GM23338 (cell line): Measurements from ENCODE around the gene GPR78. TPM values are rescaled to one million over a fixed set of nuclear protein-coding genes. Genes with fewer than 3 reads are reported as not detected.
A peak's percentile ranks its signal among the peaks of the same experiment; 100 is the strongest.

ENCODE experiments used
- ATAC-seq: fragments of 200-7000 bp; cut with Tn5 transposase; 3 replicates; pipeline ENCODE4 v1.9.1; 2020
- DNase-seq: peaks from one replicate; pipeline ENCODE4 v3.0.0-alpha.2; 2015; ENCODE audit warnings: low spot score
- H2AFZ ChIP-seq: fragments of 200-600 bp; sonication (generic); 2 replicates; pipeline ENCODE4 v1.8.0; 2016; ENCODE audit warnings: antibody characterized with exemption, mild to moderate bottlenecking, moderate library complexity
- H3F3A ChIP-seq: fragments of 200-600 bp; sonication (generic); replicated peaks from 2 replicates; pipeline ENCODE4 v1.8.0; 2017; ENCODE audit warnings: antibody characterized with exemption, mixed run types, low read depth
- H3K27ac ChIP-seq: fragments of 200-600 bp; sonication (generic); 2 replicates; pipeline ENCODE4 v1.6.1; 2016; ENCODE audit warnings: low read depth
- H3K27me3 ChIP-seq: fragments of 200-600 bp; sonication (generic); 2 replicates; pipeline ENCODE4 v1.8.0; 2016; ENCODE audit warnings: mild to moderate bottlenecking, mixed run types, moderate library complexity; ENCODE audit not compliant: insufficient read depth
- H3K36me3 ChIP-seq: fragments of 200-600 bp; sonication (generic); 2 replicates; pipeline ENCODE4 v1.8.0; 2016; ENCODE audit warnings: mild to moderate bottlenecking; ENCODE audit not compliant: insufficient read depth
- H3K4me1 ChIP-seq: fragments of 200-600 bp; sonication (generic); 2 replicates; pipeline ENCODE4 v1.8.0; 2016; ENCODE audit warnings: mild to moderate bottlenecking, moderate library complexity; ENCODE audit not compliant: insufficient read depth
- H3K4me2 ChIP-seq: fragments of 200-600 bp; sonication (generic); 2 replicates; pipeline ENCODE4 v1.7.1; 2017; ENCODE audit warnings: mixed run types
- H3K4me3 ChIP-seq: fragments of 200-600 bp; sonication (generic); 2 replicates; pipeline ENCODE4 v1.6.1; 2016; ENCODE audit warnings: mixed run types
- H3K79me2 ChIP-seq: fragments of 200-600 bp; sonication (generic); replicated peaks from 2 replicates; pipeline ENCODE4 v1.8.0; 2017; ENCODE audit warnings: mild to moderate bottlenecking; ENCODE audit not compliant: insufficient read depth
- H3K9me2 ChIP-seq: fragments of 200-600 bp; sonication (generic); 2 replicates; pipeline ENCODE4 v1.8.0; 2017; ENCODE audit not compliant: insufficient read depth
- H4K20me1 ChIP-seq: fragments of 200-600 bp; sonication (generic); replicated peaks from 2 replicates; pipeline ENCODE4 v1.8.0; 2017; ENCODE audit warnings: mild to moderate bottlenecking; ENCODE audit not compliant: insufficient read depth
- H3K27ac Mint-ChIP-seq: 2 replicates; pipeline ENCODE4 v1.8.0; 2020; ENCODE audit warnings: inconsistent platforms, mild to moderate bottlenecking, moderate library complexity, mixed read lengths
- H3K27me3 Mint-ChIP-seq: 3 replicates; pipeline ENCODE4 v1.8.0; 2022; ENCODE audit warnings: low read depth, mild to moderate bottlenecking, moderate library complexity, mixed read lengths, inconsistent platforms; ENCODE audit not compliant: insufficient read depth, poor library complexity
- H3K36me3 Mint-ChIP-seq: 3 replicates; pipeline ENCODE4 v1.8.0; 2021; ENCODE audit warnings: low read depth, mild to moderate bottlenecking, inconsistent platforms, moderate library complexity, mixed read lengths
- H3K4me1 Mint-ChIP-seq: 3 replicates; pipeline ENCODE4 v1.8.0; 2020; ENCODE audit warnings: mild to moderate bottlenecking, inconsistent platforms, mixed read lengths
- H3K4me3 Mint-ChIP-seq: 3 replicates; pipeline ENCODE4 v1.8.0; 2021; ENCODE audit warnings: moderate library complexity, mild to moderate bottlenecking, inconsistent platforms, mixed read lengths
- H3K9me3 Mint-ChIP-seq: 3 replicates; pipeline ENCODE4 v1.8.0; 2020; ENCODE audit warnings: moderate library complexity, mild to moderate bottlenecking, inconsistent platforms, mixed read lengths
- CREB1 ChIP-seq: fragments of 250-450 bp; sonication (Bioruptor Pico); IDR thresholded peaks from 2 replicates; pipeline ENCODE4 v1.5.0; 2020; ENCODE audit warnings: low read depth, mild to moderate bottlenecking, moderate library complexity
- ETS1 ChIP-seq: IDR thresholded peaks from 2 replicates; pipeline ENCODE4 v1.6.1; 2016; ENCODE audit warnings: antibody characterized with exemption
- EZH2 ChIP-seq: fragments of 200-600 bp; sonication (generic); IDR thresholded peaks from one replicate; pipeline ENCODE4 v1.8.0; 2017; ENCODE audit warnings: antibody characterized with exemption, mild to moderate bottlenecking, low read depth; ENCODE audit not compliant: unreplicated experiment
- EZH2phosphoT487 ChIP-seq: fragments of 200-600 bp; sonication (generic); IDR thresholded peaks from one replicate; pipeline ENCODE4 v1.8.1; 2018; ENCODE audit warnings: antibody characterized with exemption; ENCODE audit not compliant: unreplicated experiment
- JUNB ChIP-seq: IDR thresholded peaks from one replicate; pipeline ENCODE4 v1.6.1; 2016; ENCODE audit warnings: antibody characterized with exemption; ENCODE audit not compliant: unreplicated experiment
- NANOG ChIP-seq: IDR thresholded peaks from 2 replicates; pipeline ENCODE4 v1.6.1; 2016; ENCODE audit warnings: antibody characterized with exemption, borderline replicate concordance
- POLR2AphosphoS5 ChIP-seq: IDR thresholded peaks from 2 replicates; pipeline ENCODE4 v1.6.1; 2016; ENCODE audit warnings: antibody characterized with exemption, low read depth
- REST ChIP-seq: IDR thresholded peaks from one replicate; pipeline ENCODE4 v1.6.1; 2018; ENCODE audit warnings: antibody characterized with exemption; ENCODE audit not compliant: unreplicated experiment
- STAT1 ChIP-seq: IDR thresholded peaks from one replicate; pipeline ENCODE4 v1.6.1; 2016; ENCODE audit warnings: antibody characterized with exemption; ENCODE audit not compliant: unreplicated experiment
- ZNF114 ChIP-seq: fragments of 250-450 bp; sonication (Bioruptor Pico); IDR thresholded peaks from 2 replicates; pipeline ENCODE4 v1.5.0; 2020; ENCODE audit warnings: mild to moderate bottlenecking, moderate library complexity
- ZNF331 ChIP-seq: fragments of 250-450 bp; sonication (Bioruptor Pico); IDR thresholded peaks from 2 replicates; pipeline ENCODE4 v1.5.0; 2020; ENCODE audit warnings: low read depth, mild to moderate bottlenecking, moderate library complexity
- ZNF462 ChIP-seq: fragments of 250-450 bp; sonication (Bioruptor Pico); IDR thresholded peaks from 2 replicates; pipeline ENCODE4 v1.5.0; 2020; ENCODE audit warnings: mild to moderate bottlenecking, moderate library complexity
- polyA plus RNA-seq: library from polyadenylated mRNA; unstranded; fragments of >200 nt; fragmentation: Nextera tagmentation; extraction: Ambion mirVana; gene quantifications from 2 replicates; pipeline ENCODE4 v1.2.1, GENCODE V29; 2016
- total RNA-seq: library from RNA; depleted of rRNA; stranded (reverse); fragments of >200 nt; shearing (Covaris generic); gene quantifications from 2 replicates; pipeline ENCODE4 v1.2.3, GENCODE V29; 2014
- TF ChIP-seq, protein P1 (sequence below), 2 experiments: fragments of 200-600 bp in 1 of 2; sonication (generic) in 1 of 2; conservative IDR thresholded peaks; 2 replicates each; pipeline versions ENCODE4 v1.5.1 to v1.6.1; 2016 to 2017; ENCODE audit warnings: antibody characterized with exemption in 2 of 2, low read depth in 2 of 2, mild to moderate bottlenecking in 2 of 2, moderate library complexity in 1 of 2

GPR78 gene
- total and polyA plus RNA-seq, 2 experiments from 2014 or later, result 0.82 to 2.7 TPM

DNA sequence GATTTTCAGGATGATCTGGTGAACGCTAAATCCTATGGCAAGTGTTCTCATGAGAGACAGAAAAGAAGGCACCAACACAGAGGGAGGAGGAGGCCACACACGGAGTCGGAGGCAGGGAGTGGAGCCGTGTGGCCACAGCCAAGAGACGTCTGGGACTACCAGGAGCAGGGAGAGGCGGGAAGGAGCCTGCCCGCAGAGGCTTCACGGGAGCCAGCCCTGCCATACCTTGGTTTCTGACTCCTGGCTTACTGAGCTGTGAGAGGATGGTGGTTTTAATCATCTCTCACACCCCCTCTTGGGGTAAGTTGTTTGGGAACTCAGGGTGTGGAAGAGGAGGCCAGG, 33.5 kb upstream of the GPR78 start:
- no peaks in the 10 kb centered on the region for H3F3A ChIP-seq
- no peaks in the 10 kb centered on the region for H3K79me2 ChIP-seq
- no peaks in the 10 kb centered on the region for H3K27me3 ChIP-seq
- peak overlapping the region; percentile 97 for H2AFZ ChIP-seq
- no peak overlapping the region for H3K4me2 ChIP-seq
- Mint-ChIP-seq H3K9me3 (no peaks in the 10 kb centered on the region), H3K27me3 (peaks cover 15% of the 10 kb centered on the region), H3K4me1 (peaks cover 22% of the 10 kb centered on the region), H3K27ac (no peak overlapping the region), H3K4me3 (no peak overlapping the region; the same call in 2 of the 3 replicates), H3K36me3 (no peaks in the 10 kb centered on the region)
- no peaks in the 10 kb centered on the region; the same call in 1 of the 2 replicates for H3K36me3 ChIP-seq
- no peaks in the 10 kb centered on the region for H3K9me2 ChIP-seq
- no peak overlapping the region for H3K4me3 ChIP-seq
- TF ChIP-seq, protein P1, sequence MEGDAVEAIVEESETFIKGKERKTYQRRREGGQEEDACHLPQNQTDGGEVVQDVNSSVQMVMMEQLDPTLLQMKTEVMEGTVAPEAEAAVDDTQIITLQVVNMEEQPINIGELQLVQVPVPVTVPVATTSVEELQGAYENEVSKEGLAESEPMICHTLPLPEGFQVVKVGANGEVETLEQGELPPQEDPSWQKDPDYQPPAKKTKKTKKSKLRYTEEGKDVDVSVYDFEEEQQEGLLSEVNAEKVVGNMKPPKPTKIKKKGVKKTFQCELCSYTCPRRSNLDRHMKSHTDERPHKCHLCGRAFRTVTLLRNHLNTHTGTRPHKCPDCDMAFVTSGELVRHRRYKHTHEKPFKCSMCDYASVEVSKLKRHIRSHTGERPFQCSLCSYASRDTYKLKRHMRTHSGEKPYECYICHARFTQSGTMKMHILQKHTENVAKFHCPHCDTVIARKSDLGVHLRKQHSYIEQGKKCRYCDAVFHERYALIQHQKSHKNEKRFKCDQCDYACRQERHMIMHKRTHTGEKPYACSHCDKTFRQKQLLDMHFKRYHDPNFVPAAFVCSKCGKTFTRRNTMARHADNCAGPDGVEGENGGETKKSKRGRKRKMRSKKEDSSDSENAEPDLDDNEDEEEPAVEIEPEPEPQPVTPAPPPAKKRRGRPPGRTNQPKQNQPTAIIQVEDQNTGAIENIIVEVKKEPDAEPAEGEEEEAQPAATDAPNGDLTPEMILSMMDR (conservative IDR thresholded peaks at IDR 0.05; ENCODE audit: low read depth in 2 of 2), result no peak
- TF ChIP-seq CREB1 (CRISPR knock-in tag) (no peak), EZH2phosphoT487 (no peak), NANOG (no peak), ZNF114 (CRISPR knock-in tag) (no peak), POLR2AphosphoS5 (no peak), ETS1 (no peak), EZH2 (no peak), ZNF462 (CRISPR knock-in tag) (no peak), JUNB (no peak), STAT1 (no peak), REST (no peak), ZNF331 (CRISPR knock-in tag) (no peak)
- peaks cover 9% of the 10 kb centered on the region for H3K4me1 ChIP-seq
- DNase-seq (no peak), ATAC-seq (peak; percentile 45)
- H4K20me1 ChIP-seq, result no peaks in the 10 kb centered on the region
- H3K27ac ChIP-seq, result no peak overlapping the region
